ENCODE results near the gene RAET1L. TPM values are rescaled to one million over a fixed set of nuclear protein-coding genes. Genes with fewer than 3 reads are reported as not detected.

Gene RAET1L
- total and polyA plus RNA-seq, 2 donors (not counting 3 experiments of a cell fraction or from before 2014, with no cell fraction given) = not detected

GRCh38 chr6:150044621-150045145 lies 19.4 kb upstream of the RAET1L start:
- TF ChIP-seq JUN (IDR thresholded peaks at IDR 0.05; ENCODE audit: borderline replicate concordance, insufficient read depth, insufficient read length, low read depth) = no peak
- FAIRE-seq = no peak
- Histone ChIP-seq H3K27me3 (ENCODE audit: control insufficient read depth in 2 of 2, insufficient read depth in 2 of 2, low read length in 2 of 2) (peaks cover 10 to 15% of the 10 kb centered on the region in 2 experiments), H3K9ac (replicated peaks; ENCODE audit: extremely low read depth, insufficient read depth, low read length) (no peak overlapping the region), H3K4me2 (ENCODE audit: insufficient read depth, low read length) (no peak overlapping the region), H3K27ac (ENCODE audit: insufficient read depth, low read depth, low read length) (no peak overlapping the region), H3K9me3 (replicated peaks; ENCODE audit: control insufficient read depth, insufficient read depth, low read length) (no peaks in the 10 kb centered on the region), H2AFZ (ENCODE audit: low read depth, low read length) (no peak overlapping the region), H3K4me1 (ENCODE audit: control insufficient read depth, extremely low read depth, insufficient read depth, low read length) (no peaks in the 10 kb centered on the region), H3K79me2 (ENCODE audit: control insufficient read depth, insufficient read depth, low read length) (no peaks in the 10 kb centered on the region), H3K36me3 (ENCODE audit: control insufficient read depth in 2 of 2, extremely low read depth in 1 of 2, insufficient read depth in 2 of 2, low read length in 2 of 2) (no peaks in the 10 kb centered on the region), H3K4me3 (replicated peaks in 1 of 3; ENCODE audit: insufficient read depth in 1 of 3, low read depth in 1 of 3, low read length in 3 of 3) (no peak overlapping the region), H3K9me1 (replicated peaks; ENCODE audit: control insufficient read depth, extremely low read depth, insufficient read depth, low read length) (no peaks in the 10 kb centered on the region), H4K20me1 (replicated peaks; ENCODE audit: control insufficient read depth, extremely low read depth, insufficient read depth, low read length) (no peaks in the 10 kb centered on the region)
- intact Hi-C loops (cut with micrococcal nuclease) (no loop called here), dilution Hi-C loops (cut with MboI; ENCODE audit: extremely low pct_ligation_motif_present, low sequenced_read_pairs) (no loop called here)
- ChIA-PET CTCF (no interaction called here), POLR2A (no interaction called here)
- DNase-seq (ENCODE audit: low read depth, low spot score) = no peak
- BruUV-seq (replicated peaks) = no TSS peak

- no peaks in the 10 kb centered on the region for H3K4me1 ChIP-seq (ENCODE audit: control insufficient read depth, extremely low read depth, insufficient read depth, low read length)
- no peaks in the 10 kb centered on the region for H3K9me1 ChIP-seq (replicated peaks; ENCODE audit: control insufficient read depth, extremely low read depth, insufficient read depth, low read length)
- no peak overlapping the region for H3K9ac ChIP-seq (replicated peaks; ENCODE audit: extremely low read depth, insufficient read depth, low read length)
- no peak overlapping the region for H3K27ac ChIP-seq (ENCODE audit: insufficient read depth, low read depth, low read length)
- BruUV-seq (replicated peaks) = no TSS peak
- POLR2A ChIA-PET = no interaction called here
- intact Hi-C loops (cut with micrococcal nuclease) (no loop called here), dilution Hi-C loops (cut with MboI; ENCODE audit: extremely low pct_ligation_motif_present, low sequenced_read_pairs) (no loop called here)
- no peaks in the 10 kb centered on the region for H3K79me2 ChIP-seq (ENCODE audit: control insufficient read depth, insufficient read depth, low read length)
- TF ChIP-seq EZH2 (IDR thresholded peaks at IDR 0.05; ENCODE audit: borderline replicate concordance, low read depth, low read length, severe bottlenecking) (no peak), MYC (IDR thresholded peaks at IDR 0.05; ENCODE audit: low read depth, low read length) (no peak), POLR2AphosphoS5 (IDR thresholded peaks at IDR 0.05; ENCODE audit: insufficient read depth, low read depth, low read length) (no peak), JUN (IDR thresholded peaks at IDR 0.05; ENCODE audit: borderline replicate concordance, insufficient read depth, insufficient read length, low read depth) (no peak), GATA2 (IDR thresholded peaks at IDR 0.05; ENCODE audit: insufficient read depth, insufficient read length, low read depth, low read length) (no peak), MAX (IDR thresholded peaks at IDR 0.05; ENCODE audit: insufficient read depth, insufficient read length) (no peak), FOS (IDR thresholded peaks at IDR 0.05; ENCODE audit: borderline replicate concordance, insufficient read depth, low read length) (no peak), CTCF (IDR thresholded peaks at IDR 0.05; ENCODE audit: extremely low read depth in 1 of 2, insufficient read depth in 1 of 2, low read depth in 1 of 2, low read length in 2 of 2) (no peak), POLR2A (IDR thresholded peaks at IDR 0.05; ENCODE audit: low read depth, low read length) (no peak)
- H4K20me1 ChIP-seq (replicated peaks; ENCODE audit: control insufficient read depth, extremely low read depth, insufficient read depth, low read length) = no peaks in the 10 kb centered on the region
- H3K27me3 ChIP-seq (ENCODE audit: control insufficient read depth in 2 of 2, insufficient read depth in 2 of 2, low read length in 2 of 2) = peaks cover 17 to 25% of the 10 kb centered on the region in 2 experiments
- DNase-seq (ENCODE audit: low read depth, low spot score) = no peak
- no peak overlapping the region for H3K4me2 ChIP-seq (ENCODE audit: insufficient read depth, low read length)
- no peaks in the 10 kb centered on the region for H3K36me3 ChIP-seq (ENCODE audit: control insufficient read depth in 2 of 2, extremely low read depth in 1 of 2, insufficient read depth in 2 of 2, low read length in 2 of 2)
- FAIRE-seq = no peak
- no peak overlapping the region for H2AFZ ChIP-seq (ENCODE audit: low read depth, low read length)
- CTCF ChIA-PET = no interaction called here
- no peaks in the 10 kb centered on the region for H3K9me3 ChIP-seq (replicated peaks; ENCODE audit: control insufficient read depth, insufficient read depth, low read length)
- no peak overlapping the region for H3K4me3 ChIP-seq (replicated peaks in 1 of 3; ENCODE audit: insufficient read depth in 1 of 3, low read depth in 1 of 3, low read length in 3 of 3)
Observed at GRCh38 chr6:150043501-150044412, 18.4 kb upstream of the RAET1L start.
